Mucosa of stomach (tissue), 1 donor: ENCODE data around the gene PRMT5.
"Not testable (repeated sequence)": the region's sequence is repeated elsewhere in the genome, so short reads cannot be mapped to it uniquely, and the experiment has no call there.

ENCODE experiments used
- H3K27me3 ChIP-seq: one replicate; pipeline ENCODE4 v1.7.0; 2013; ENCODE audit warnings: mild to moderate bottlenecking, low read length; ENCODE audit not compliant: control insufficient read depth, insufficient read depth
- H3K36me3 ChIP-seq: one replicate; pipeline ENCODE4 v1.7.0; 2013; ENCODE audit warnings: low read length; ENCODE audit not compliant: control insufficient read depth, insufficient read depth
- H3K4me1 ChIP-seq: one replicate; pipeline ENCODE4 v1.7.0; 2013; ENCODE audit warnings: mild to moderate bottlenecking, low read length; ENCODE audit not compliant: control insufficient read depth, insufficient read depth
- H3K4me3 ChIP-seq: one replicate; pipeline ENCODE4 v1.7.0; 2013; ENCODE audit warnings: low read length
- H3K9ac ChIP-seq: one replicate; pipeline ENCODE4 v1.7.0; 2013; ENCODE audit warnings: mild to moderate bottlenecking, low read length, moderate library complexity
- H3K9me3 ChIP-seq: one replicate; pipeline ENCODE4 v1.7.0; 2013; ENCODE audit warnings: mild to moderate bottlenecking, low read length, moderate library complexity; ENCODE audit not compliant: control insufficient read depth
- donor health status: Pancreatic carcinoma.

PRMT5 gene

DNA sequence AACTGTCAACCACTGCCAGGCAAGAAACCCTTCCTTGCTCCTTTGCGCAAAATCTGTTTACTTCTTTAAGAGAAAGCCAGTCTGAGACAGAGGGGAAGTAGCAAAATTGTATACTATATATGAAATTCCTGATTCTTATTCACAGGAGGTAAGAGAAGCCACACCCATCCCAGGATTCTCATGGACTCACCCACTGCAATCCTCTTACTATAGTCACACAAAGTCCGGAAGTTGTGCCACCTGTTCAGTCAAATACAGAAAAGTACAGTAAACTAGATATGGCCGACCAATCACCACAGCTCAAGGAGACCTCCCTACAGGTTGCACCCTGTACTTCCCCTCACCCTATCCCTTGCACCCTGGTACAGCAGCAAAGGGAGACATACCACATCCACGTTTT lies 2.9 kb downstream of the PRMT5 start:
- H3K4me3 ChIP-seq = no peak overlapping the region
- no peaks in the 10 kb centered on the region for H3K9me3 ChIP-seq
- H3K9ac ChIP-seq = no peak overlapping the region
- H3K4me1 ChIP-seq = peaks cover 11% of the 10 kb centered on the region
- no peaks in the 10 kb centered on the region for H3K27me3 ChIP-seq
- H3K36me3 ChIP-seq = peaks cover 11% of the 10 kb centered on the region

- H3K9ac ChIP-seq = no peak overlapping the region
- peaks cover 11% of the 10 kb centered on the region for H3K4me1 ChIP-seq
- peaks cover 11% of the 10 kb centered on the region for H3K36me3 ChIP-seq
These were observed 3.7 kb downstream of the PRMT5 start for GRCh38 chr14:22925513-22925912.

DNA sequence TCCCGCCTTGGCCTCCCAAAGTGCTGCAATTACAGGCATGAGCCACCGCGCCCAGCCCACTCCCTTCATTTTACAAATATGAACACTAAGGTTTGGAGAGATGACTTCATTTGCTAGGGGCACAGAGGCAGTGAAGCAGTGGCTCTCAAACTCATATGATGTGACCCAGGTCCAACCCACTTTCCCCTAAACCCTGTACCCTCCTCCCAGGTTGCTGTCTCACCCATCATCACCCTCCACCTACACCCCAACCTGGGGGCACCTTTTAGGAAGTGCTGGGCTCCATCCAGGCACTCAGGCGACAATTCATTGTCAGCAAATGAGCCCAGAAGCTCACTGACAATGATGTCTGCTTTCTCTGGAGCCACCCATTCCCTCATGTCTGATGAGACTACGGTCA lies 5.4 kb downstream of the PRMT5 start:
- no peak overlapping the region for H3K9ac ChIP-seq
- peaks cover 9% of the 10 kb centered on the region for H3K4me1 ChIP-seq
- H3K4me3 ChIP-seq = no peak overlapping the region
- peaks cover 11% of the 10 kb centered on the region for H3K36me3 ChIP-seq
- no peaks in the 10 kb centered on the region for H3K9me3 ChIP-seq
- H3K27me3 ChIP-seq = no peaks in the 10 kb centered on the region

More at GRCh38 chr14:22925513-22925912, 3.7 kb downstream of the PRMT5 start:
- Histone ChIP-seq H3K9me3 (no peaks in the 10 kb centered on the region), H3K4me3 (no peak overlapping the region), H3K27me3 (no peaks in the 10 kb centered on the region)

GRCh38 chr14:22922294-22922693 lies 6.9 kb downstream of the PRMT5 start:
- H3K9ac ChIP-seq = no peak overlapping the region
- H3K9me3 ChIP-seq = no peaks in the 10 kb centered on the region
- no peaks in the 10 kb centered on the region for H3K27me3 ChIP-seq
- H3K36me3 ChIP-seq = peaks cover 11% of the 10 kb centered on the region
- peaks cover 8% of the 10 kb centered on the region for H3K4me1 ChIP-seq
- no peak overlapping the region for H3K4me3 ChIP-seq

GRCh38 chr14:22920697-22921096 lies 8.5 kb downstream of the PRMT5 start:
- Histone ChIP-seq H3K36me3 (peaks cover 11% of the 10 kb centered on the region), H3K9ac (no peak overlapping the region), H3K9me3 (no peaks in the 10 kb centered on the region), H3K4me1 (peaks cover 8% of the 10 kb centered on the region), H3K27me3 (no peaks in the 10 kb centered on the region), H3K4me3 (no peak overlapping the region)

GRCh38 chr14:22919601-22919921 lies 9.6 kb downstream of the PRMT5 start:
- no peaks in the 10 kb centered on the region for H3K27me3 ChIP-seq
- H3K9me3 ChIP-seq = no peaks in the 10 kb centered on the region
- H3K4me3 ChIP-seq = no peak overlapping the region
- peaks cover 8% of the 10 kb centered on the region for H3K4me1 ChIP-seq
- peak overlapping the region; percentile 29 for H3K9ac ChIP-seq
- peaks cover 11% of the 10 kb centered on the region for H3K36me3 ChIP-seq

DNA sequence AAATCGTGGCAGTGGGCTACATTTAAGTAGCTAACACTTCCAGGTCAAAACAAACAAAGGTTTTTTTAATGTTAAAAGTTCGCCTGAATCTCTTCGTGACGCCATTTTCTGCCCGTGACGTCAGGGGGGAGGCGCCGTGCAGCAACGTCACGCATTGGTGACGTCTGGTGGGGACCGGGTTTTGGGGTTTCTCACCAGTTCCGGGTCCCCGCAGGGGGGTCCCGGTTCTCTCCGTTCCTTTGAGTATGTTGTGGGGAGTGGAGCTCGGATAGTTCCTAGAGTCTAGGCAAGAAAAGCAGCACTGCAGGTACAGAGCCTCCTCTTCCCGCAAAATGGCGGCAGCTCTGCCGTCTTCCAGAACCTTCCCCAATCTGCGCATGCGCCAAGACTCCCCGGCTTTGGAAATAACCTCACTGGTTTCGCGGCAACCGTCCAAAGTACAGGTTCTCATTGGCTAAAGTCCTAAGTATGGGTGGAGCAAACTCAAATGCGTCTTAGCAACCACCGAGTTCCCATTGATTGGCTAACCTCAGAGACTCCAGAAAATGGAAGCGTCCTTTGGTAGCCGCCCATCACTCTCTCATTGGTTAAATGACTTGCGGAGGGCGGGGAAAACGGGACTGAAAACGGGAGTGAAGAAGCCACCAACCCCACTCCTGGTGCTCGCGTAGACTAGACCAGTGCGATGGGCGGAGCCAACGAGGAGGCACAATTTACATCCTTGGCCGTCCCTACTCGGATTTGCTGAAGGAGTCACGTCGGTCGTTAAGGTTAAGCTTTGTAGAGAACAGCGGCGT lies 10.2 kb downstream of the PRMT5 start, which contains the start of gene RBM23:
RBM23 (minus strand) TSS at position 346 of the 797 bp plus-strand sequence.
- H3K36me3 ChIP-seq = peaks cover 11% of the 10 kb centered on the region
- H3K27me3 ChIP-seq = no peaks in the 10 kb centered on the region
- H3K9ac ChIP-seq = peak within 1 kb of the TSS; percentile 93
- peaks cover 8% of the 10 kb centered on the region for H3K4me1 ChIP-seq
- no peaks in the 10 kb centered on the region for H3K9me3 ChIP-seq
- H3K4me3 ChIP-seq = peak within 1 kb of the TSS; percentile 80

GRCh38 chr14:22915886-22916521 lies 13.2 kb downstream of the PRMT5 start:
- no peaks in the 10 kb centered on the region for H3K9me3 ChIP-seq
- H3K36me3 ChIP-seq = no peaks in the 10 kb centered on the region
- H3K4me1 ChIP-seq = peaks cover 8% of the 10 kb centered on the region
- no peaks in the 10 kb centered on the region for H3K27me3 ChIP-seq
- H3K4me3 ChIP-seq = no peak overlapping the region
- H3K9ac ChIP-seq = no peak overlapping the region

- not testable (repeated sequence) for H3K9ac ChIP-seq, H3K4me3 ChIP-seq, H3K9me3 ChIP-seq, H3K27me3 ChIP-seq, H3K36me3 ChIP-seq, H3K4me1 ChIP-seq
These were observed 14.3 kb downstream of the PRMT5 start for GRCh38 chr14:22914836-22915235.

- H3K4me1 ChIP-seq = no peaks in the 10 kb centered on the region
- no peak overlapping the region for H3K4me3 ChIP-seq
- peaks cover 5% of the 10 kb centered on the region for H3K36me3 ChIP-seq
- H3K9ac ChIP-seq = no peak overlapping the region
- no peaks in the 10 kb centered on the region for H3K9me3 ChIP-seq
- no peaks in the 10 kb centered on the region for H3K27me3 ChIP-seq
These were observed 18.3 kb downstream of the PRMT5 start for GRCh38 chr14:22910916-22911315.

DNA sequence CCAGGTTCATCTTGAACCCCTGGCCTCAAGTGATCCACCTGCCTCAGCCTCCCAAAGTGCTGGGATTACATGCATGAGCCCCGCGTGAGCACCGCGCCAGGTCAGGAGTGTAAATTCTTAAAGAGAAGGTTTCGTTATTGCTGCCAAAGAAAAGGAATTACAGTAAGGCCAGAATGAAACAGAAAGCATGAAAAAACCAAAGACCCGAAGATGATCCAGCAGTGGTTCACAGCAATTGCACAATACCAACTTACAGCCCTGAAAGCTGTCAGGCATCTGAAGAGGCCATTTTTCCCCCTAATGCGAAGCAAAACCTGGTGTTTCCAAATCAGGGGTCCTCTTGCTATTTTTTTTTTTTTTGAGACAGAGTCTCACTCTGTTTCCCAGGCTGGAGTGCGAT lies 20.6 kb downstream of the PRMT5 start:
- Histone ChIP-seq H3K4me3 (no peak overlapping the region), H3K4me1 (peaks cover 4% of the 10 kb centered on the region), H3K9me3 (no peaks in the 10 kb centered on the region), H3K36me3 (peaks cover 14% of the 10 kb centered on the region), H3K9ac (no peak overlapping the region), H3K27me3 (no peaks in the 10 kb centered on the region)

DNA sequence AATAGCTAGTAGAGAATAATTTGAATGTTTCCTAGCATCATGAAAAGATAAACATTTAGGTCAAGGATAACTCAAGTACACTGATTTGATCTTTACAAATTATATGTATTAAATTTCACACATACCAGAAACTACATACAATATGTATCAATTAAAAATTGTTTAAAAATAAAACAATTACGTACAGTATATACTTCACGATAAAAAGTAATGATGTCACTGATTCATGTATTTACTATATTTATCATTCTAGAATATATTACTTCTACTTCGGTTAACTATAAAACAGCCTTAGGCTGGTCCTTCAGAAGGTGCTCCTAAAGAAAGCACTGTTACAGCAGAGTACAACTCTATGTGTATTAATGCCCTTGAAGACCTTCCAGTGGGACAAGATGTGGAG lies 21.7 kb downstream of the PRMT5 start:
- peaks cover 4% of the 10 kb centered on the region for H3K4me1 ChIP-seq
- no peaks in the 10 kb centered on the region for H3K27me3 ChIP-seq
- H3K4me3 ChIP-seq = no peak overlapping the region
- no peaks in the 10 kb centered on the region for H3K9me3 ChIP-seq
- H3K9ac ChIP-seq = no peak overlapping the region
- H3K36me3 ChIP-seq = peaks cover 14% of the 10 kb centered on the region
